ENCODE measurements around the gene RNF10.

RNF10 gene

DNA sequence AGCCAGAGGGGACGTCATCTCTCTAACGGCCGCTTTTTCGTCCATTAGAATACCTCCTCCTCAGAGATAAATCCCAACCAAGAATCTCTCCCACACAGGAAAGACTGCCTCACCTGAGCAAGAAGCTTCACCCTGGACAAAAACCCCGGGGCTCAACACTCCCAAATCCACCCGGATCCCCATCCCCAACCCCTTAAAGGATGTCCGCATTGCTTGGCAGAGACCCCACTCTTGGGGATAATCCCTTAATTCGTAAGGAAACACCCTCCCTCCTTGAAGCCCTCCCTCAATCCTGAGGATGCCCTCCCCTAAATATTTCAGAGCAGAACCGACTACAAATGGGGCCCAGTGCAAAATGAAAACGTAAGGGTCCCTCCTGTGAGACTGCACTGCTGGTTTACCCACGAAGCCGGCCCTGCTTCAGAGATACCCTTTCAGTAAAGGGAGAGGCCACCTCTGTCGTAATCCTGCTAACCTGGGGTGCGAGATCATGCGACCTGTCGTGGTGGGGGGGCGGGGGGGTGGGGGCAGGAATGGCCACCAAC is 38.9 kb upstream of the RNF10 start:
- no peak for TF ChIP-seq CTCF (IDR thresholded peaks at IDR 0.05; ENCODE audit: low read depth, low read length)
- DNase-seq (ENCODE audit: extremely low read depth, low read depth), result no peak

- TF ChIP-seq CTCF (IDR thresholded peaks at IDR 0.05; ENCODE audit: low read depth, low read length), result no peak
- DNase-seq (ENCODE audit: extremely low read depth, low read depth), result peak; percentile 87
These were observed 38.3 kb upstream of the RNF10 start, which contains the start of gene DYNLL1 for GRCh38 chr12:120495731-120496412. DYNLL1 (plus strand) TSS chr12:120496113; CDS start chr12:120496422, 309 bp downstream.

- TF ChIP-seq CTCF (IDR thresholded peaks at IDR 0.05; ENCODE audit: low read depth, low read length), result peak; percentile 3
- no peak for DNase-seq (ENCODE audit: extremely low read depth, low read depth)
These were observed 37.5 kb upstream of the RNF10 start for GRCh38 chr12:120496413-120497340.

GRCh38 chr12:120497524-120498150 is 36.5 kb upstream of the RNF10 start:
- no peak for TF ChIP-seq CTCF (IDR thresholded peaks at IDR 0.05; ENCODE audit: low read depth, low read length)
- no peak for DNase-seq (ENCODE audit: extremely low read depth, low read depth)

GRCh38 chr12:120498870-120499515 is 35.2 kb upstream of the RNF10 start:
- DNase-seq (ENCODE audit: extremely low read depth, low read depth), result no peak
- no peak for TF ChIP-seq CTCF (IDR thresholded peaks at IDR 0.05; ENCODE audit: low read depth, low read length)

GRCh38 chr12:120500581-120500980 is 33.6 kb upstream of the RNF10 start:
- no peak for DNase-seq (ENCODE audit: extremely low read depth, low read depth)
- TF ChIP-seq CTCF (IDR thresholded peaks at IDR 0.05; ENCODE audit: low read depth, low read length), result no peak
